H1 (cell line): ENCODE measurements around the gene VIM.

ENCODE experiments used
- GTF2F1 ChIP-seq: IDR thresholded peaks from 2 replicates; pipeline ENCODE4 v1.6.1; 2012; ENCODE audit warnings: low read depth, low read length, improper control_type of control experiment, borderline replicate concordance
- NRF1 ChIP-seq: IDR thresholded peaks from 2 replicates; pipeline ENCODE4 v1.6.1; 2011; ENCODE audit warnings: mild to moderate bottlenecking, low read depth, low read length, improper control_type of control experiment
- YY1 ChIP-seq: IDR thresholded peaks from 2 replicates; pipeline ENCODE4 v1.6.1; 2011; ENCODE audit warnings: low read depth, mild to moderate bottlenecking, low read length
- ZNF274 ChIP-seq: IDR thresholded peaks from 2 replicates; pipeline ENCODE4 v1.7.0; 2012; ENCODE audit warnings: low read length, borderline replicate concordance; ENCODE audit errors: extremely low read depth
- TF ChIP-seq, protein P1 (sequence below), 3 experiments: IDR thresholded peaks; 1 replicate in 2 of 3; 2 replicates in 1 of 3; pipeline versions ENCODE4 v1.5.1 to v1.6.1; 2011; ENCODE audit warnings: low read length in 3 of 3, mild to moderate bottlenecking in 3 of 3, inconsistent platforms in 2 of 3, low read depth in 1 of 3, moderate library complexity in 1 of 3; ENCODE audit not compliant: insufficient read depth in 1 of 3; ENCODE audit errors: control extremely low read depth in 1 of 3

DNA sequence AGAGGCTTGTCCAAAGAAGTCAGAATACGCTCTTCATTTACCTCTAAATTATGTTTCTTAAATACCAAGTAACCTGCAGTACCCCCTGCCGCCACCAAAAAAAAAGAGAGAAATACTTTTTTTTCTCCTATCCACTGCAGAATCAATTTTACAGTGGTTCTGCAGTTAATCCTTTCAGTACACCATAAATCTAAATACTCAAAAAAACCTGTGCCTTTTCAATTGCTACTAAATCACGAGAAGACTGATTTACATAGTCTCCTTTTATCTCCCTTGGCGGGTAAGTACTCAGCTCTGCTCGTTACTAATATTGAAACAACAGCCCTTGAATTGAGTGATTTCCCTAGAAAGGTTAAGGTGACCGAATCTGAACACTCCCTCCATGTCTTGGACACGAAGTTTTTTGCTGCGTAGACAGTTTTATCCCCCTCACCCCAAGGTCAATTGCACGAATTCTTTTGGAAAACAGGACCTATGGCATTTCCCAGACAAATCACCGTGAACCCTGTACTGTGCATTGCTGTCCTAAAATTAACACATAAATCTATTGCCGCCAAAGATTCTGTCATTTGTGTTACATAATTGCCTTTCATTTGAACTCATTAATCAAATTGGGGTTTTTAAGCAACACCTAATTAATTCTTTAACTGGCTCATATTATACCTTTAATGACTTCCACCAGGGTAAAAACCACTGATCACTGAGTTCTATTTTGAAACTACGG is 512 bp upstream of the VIM start:
- TF ChIP-seq, protein P1, sequence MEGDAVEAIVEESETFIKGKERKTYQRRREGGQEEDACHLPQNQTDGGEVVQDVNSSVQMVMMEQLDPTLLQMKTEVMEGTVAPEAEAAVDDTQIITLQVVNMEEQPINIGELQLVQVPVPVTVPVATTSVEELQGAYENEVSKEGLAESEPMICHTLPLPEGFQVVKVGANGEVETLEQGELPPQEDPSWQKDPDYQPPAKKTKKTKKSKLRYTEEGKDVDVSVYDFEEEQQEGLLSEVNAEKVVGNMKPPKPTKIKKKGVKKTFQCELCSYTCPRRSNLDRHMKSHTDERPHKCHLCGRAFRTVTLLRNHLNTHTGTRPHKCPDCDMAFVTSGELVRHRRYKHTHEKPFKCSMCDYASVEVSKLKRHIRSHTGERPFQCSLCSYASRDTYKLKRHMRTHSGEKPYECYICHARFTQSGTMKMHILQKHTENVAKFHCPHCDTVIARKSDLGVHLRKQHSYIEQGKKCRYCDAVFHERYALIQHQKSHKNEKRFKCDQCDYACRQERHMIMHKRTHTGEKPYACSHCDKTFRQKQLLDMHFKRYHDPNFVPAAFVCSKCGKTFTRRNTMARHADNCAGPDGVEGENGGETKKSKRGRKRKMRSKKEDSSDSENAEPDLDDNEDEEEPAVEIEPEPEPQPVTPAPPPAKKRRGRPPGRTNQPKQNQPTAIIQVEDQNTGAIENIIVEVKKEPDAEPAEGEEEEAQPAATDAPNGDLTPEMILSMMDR (IDR thresholded peaks at IDR 0.05; ENCODE audit: control extremely low read depth in 1 of 3, insufficient read depth in 1 of 3, low read depth in 1 of 3, low read length in 3 of 3), result no peak
- no peak for TF ChIP-seq ZNF274
- TF ChIP-seq YY1, result no peak
- TF ChIP-seq NRF1, result no peak
- TF ChIP-seq GTF2F1, result no peak
